ENCODE data around the gene PDZD2.
A peak's percentile ranks its signal among the peaks of the same experiment; 100 is the strongest.

The PDZD2 gene

DNA sequence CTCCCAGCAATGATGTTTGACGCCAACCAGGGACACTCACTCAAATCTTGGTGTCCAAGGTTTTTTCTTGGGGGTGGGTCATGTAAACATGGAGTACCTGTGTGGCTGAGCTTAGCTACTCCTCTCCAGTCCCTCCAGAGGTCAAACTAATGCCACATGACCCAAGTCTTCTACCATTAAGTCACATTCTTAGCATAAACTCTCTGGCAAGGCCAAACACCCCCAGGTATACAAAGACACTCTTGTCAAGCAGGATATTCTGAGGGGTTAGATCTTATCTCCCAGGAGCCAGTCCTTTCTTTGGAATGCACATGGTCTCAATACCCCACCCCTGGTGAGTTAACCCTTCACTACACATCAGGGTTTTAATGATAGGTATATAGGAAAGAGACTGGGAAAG is 161.4 kb downstream of the PDZD2 start:
- FAIRE-seq (no peak), DNase-seq (ENCODE audit: insufficient read length, low spot score) (no peak)
- TF ChIP-seq, protein P1, sequence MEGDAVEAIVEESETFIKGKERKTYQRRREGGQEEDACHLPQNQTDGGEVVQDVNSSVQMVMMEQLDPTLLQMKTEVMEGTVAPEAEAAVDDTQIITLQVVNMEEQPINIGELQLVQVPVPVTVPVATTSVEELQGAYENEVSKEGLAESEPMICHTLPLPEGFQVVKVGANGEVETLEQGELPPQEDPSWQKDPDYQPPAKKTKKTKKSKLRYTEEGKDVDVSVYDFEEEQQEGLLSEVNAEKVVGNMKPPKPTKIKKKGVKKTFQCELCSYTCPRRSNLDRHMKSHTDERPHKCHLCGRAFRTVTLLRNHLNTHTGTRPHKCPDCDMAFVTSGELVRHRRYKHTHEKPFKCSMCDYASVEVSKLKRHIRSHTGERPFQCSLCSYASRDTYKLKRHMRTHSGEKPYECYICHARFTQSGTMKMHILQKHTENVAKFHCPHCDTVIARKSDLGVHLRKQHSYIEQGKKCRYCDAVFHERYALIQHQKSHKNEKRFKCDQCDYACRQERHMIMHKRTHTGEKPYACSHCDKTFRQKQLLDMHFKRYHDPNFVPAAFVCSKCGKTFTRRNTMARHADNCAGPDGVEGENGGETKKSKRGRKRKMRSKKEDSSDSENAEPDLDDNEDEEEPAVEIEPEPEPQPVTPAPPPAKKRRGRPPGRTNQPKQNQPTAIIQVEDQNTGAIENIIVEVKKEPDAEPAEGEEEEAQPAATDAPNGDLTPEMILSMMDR (IDR thresholded peaks at IDR 0.05; ENCODE audit: insufficient read depth, missing control alignments) = no peak

DNA sequence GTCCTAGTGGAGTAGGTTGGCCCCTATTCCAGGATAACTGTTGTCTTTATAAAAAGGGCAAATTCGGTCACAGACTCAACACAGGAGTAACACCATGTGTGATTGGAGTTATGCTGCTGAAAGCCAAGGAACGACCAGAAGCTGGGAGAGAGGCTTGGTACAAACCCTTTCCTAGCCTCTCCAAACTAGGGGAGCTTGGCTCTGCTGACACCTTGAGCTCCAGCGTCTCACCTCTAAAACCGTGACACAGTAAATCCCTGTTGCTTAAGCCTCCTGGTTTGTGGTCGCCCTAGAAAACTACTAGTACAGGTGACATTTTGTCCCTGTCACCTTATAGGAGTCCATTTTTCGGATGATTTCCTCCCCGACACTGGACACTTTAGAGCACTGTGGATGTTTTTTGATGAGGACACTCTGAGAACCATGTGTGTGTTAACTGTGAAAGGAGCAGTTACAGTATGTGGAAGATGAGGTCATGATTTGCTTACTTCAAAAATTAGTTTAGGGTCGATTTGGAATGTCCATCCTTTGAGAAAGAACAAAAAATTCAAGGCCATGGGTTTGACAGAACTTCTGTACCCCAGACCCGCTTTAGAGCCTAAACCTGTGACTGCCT is 167.0 kb downstream of the PDZD2 start:
- no peak for DNase-seq (ENCODE audit: insufficient read length, low spot score)
- no peak for FAIRE-seq
- TF ChIP-seq, protein P1 (IDR thresholded peaks at IDR 0.05; ENCODE audit: insufficient read depth, missing control alignments) = no peak

DNA sequence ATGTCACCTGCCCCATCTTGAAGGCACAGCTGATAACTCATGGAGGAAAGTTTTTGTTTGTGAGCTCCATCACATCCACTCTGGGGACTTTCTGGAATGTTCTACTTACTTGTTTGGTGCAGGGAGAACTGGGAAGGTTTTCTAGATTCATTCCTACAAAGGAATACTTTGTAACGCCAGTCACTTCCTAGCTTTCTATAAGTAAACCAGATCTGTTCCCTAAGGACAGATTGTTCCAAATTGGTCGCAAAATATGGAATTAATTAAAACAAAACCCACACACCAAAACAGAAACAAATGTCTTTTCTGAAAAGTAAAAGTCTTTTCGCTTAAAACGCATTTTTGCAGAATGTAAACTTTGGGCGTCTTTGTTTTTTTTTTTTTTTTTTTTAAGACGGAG is 167.6 kb downstream of the PDZD2 start:
- DNase-seq (ENCODE audit: insufficient read length, low spot score) = no peak
- TF ChIP-seq, protein P1 (IDR thresholded peaks at IDR 0.05; ENCODE audit: insufficient read depth, missing control alignments) = no peak
- FAIRE-seq = no peak

DNA sequence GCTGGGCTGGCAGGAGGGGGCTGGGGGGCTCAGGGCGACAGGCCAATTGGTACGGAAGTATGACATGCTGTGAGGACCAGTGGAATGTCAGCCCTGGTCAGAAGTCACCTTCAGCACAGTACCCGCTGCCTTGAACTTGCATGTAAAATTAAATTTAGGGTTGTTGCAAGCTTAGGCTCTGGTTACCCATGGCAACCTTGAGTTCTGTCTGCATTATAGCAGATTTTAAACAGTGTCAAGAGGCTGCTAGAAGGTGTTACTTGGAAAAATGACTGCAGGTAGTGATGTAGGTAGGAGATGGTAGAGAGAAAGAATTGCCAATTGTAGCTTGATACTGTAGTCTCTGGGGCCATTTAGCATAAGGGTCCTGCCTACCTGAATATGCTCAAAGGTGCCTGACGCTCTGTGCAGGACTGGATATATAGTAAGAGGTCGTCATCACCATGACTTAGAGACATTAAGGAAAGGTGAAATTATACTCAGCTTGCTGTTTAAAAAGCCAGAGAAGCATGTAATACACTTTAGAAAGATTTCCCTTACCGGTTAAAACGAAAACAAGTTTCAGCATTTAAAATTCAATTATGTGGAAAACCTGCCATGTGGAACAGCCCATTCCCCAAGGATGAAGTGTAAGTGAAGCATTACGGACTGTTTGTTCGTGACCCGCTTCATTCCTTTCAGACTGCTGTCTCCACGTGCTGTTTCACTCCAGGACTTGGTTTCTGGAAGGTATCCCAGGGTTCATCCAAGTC is 169.0 kb downstream of the PDZD2 start:
- no peak for DNase-seq (ENCODE audit: insufficient read length, low spot score)
- FAIRE-seq = no peak
- TF ChIP-seq, protein P1 (IDR thresholded peaks at IDR 0.05; ENCODE audit: insufficient read depth, missing control alignments) = no peak

DNA sequence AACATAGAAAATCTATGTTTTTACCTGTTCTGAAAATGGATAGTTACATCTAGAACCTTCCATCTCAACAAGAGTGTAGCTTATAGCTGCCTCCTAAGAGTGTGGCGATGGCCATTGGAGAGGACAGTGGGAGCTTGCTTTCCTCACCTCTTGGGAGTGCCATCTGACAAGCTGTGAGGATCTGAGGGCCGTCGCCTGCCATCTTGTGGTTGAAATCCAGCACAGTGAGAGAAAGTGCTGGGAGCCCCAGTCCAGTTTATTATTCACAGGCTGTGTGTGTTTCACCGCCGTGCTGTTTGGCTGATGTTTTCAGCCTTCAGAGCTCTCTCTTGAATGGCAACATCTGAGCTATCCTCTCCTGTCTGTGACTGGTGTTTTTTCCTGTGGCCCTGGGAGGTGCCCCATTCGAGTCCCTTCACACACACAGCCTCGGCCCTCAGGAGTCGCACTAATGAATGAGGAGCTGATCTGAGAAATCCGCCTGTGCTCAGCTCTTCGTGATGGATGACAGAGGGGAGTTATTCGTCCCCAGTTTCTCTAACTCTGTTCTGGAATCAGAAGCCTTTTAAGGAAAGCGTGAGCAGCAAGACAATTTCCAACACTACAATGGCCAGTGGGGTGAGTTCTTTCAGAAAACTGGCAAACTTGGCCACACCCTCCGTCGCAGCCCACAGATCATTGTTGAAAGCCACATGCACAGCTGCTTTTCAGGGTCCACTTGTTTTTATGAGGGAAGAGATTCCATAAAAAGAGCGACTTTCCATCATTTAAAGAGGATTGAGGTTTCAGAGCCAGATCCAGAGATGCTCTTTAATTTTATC is 170.3 kb downstream of the PDZD2 start:
- no peak for FAIRE-seq
- TF ChIP-seq, protein P1 (IDR thresholded peaks at IDR 0.05; ENCODE audit: insufficient read depth, missing control alignments) = peak; percentile 88
- peak; percentile 85 for DNase-seq (ENCODE audit: insufficient read length, low spot score)

DNA sequence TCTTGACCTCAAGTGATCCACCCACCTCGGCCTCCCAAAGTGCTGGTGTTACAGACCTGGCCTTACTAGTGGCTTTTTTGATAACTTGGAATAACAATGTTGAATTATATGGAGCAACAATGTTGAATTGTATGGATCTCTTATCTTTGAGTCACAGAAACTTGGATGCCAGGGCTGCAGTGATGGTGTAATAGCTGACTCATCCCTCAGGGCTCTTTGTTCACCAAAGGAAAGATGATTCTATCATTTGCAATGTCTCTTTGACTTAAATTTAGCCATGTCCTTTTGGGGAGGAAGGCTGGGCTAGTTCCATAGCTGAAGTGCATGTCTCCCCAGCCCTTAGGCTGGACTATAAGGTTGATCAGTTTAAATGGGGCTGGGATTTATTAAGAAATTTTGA is 172.3 kb downstream of the PDZD2 start:
- no peak for FAIRE-seq
- no peak for DNase-seq (ENCODE audit: insufficient read length, low spot score)
- TF ChIP-seq, protein P1 (IDR thresholded peaks at IDR 0.05; ENCODE audit: insufficient read depth, missing control alignments) = no peak

All from D721Med (cell line).